ENCODE results near the gene TMEM184B.
"Not testable (repeated sequence)": the region's sequence is repeated elsewhere in the genome, so short reads cannot be mapped to it uniquely, and the experiment has no call there.

Gene TMEM184B

GRCh38 chr22:38247713-38248112, 25.1 kb downstream of the TMEM184B start:
- no peak for DNase-seq

DNA sequence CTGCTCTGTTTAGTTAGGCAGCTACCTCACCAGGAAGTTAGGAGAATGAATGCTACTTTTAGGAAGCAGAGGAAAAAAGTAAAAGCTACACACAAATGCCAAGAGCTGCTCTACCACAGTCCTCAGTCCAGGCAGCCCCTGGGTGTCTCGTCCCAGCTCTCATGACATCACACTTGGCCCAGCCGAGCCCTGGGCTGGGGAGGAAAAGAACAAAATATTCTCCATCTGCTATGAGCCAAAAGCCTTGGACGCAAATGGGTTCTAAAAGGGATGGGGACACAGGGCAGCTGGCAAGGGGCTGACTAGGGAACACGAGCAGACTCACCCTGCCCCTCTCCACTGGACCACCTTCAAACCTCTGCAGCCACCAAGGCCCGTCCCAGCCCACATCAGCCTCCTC, 26.1 kb downstream of the TMEM184B start:
- DNase-seq = no peak

- no peak for DNase-seq
Measured at GRCh38 chr22:38246046-38246658, 26.7 kb downstream of the TMEM184B start.

DNA sequence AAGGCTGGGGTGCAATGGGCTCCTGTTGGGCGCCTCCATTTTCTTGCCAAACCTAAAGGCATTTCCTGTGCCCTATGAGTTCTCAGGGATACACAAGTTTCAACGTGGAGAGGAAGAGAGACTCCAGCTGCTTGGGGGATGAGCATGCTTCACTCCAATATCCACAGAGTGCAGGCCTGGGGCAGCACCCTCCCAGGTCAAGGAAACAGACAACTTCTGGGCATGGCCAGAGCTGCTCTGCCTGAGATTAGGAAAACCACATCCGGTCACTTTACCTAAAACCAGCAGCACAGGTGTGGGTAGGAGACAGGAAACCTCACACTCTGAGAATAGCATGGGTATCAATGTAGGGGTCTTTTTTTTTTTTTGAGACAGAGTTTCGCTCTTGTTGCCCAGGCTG, 28.7 kb downstream of the TMEM184B start:
- no peak for DNase-seq

DNA sequence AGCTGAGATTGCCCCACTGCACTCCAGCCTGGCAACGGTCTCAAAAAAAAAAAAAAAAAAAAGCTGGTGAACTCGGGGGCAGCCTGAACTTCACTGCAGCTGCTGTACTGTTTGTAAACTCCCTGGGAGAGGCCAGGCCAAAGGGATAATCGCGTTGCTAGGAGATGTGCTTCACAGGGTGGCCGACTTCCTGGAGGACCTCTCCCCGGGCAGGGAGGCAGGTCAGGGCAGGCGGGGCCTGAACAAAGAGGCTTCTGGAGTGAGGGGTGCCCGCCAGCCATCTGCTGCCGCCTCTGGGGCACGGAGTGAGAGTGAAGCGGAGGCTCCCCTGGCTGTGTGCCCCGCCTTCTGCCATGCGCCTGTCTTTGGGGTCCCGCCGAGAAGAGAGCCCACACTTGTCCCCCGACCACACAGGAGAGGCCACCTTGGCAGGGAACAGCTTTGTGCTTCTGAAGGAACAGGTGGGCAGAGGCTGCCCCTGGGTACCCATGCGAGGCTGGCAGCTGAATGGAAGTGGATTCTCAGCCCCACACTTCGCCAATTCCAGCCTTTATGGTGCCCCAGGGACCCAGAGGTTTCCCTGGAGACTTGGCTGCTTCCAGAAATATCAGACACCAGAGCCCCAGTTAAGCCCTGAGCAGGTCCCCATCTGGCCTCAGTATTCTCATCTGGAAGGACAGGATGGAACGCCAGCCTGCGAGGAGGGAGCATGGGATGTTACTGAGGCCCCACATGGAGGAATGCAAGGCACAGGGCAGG, 29.6 kb downstream of the TMEM184B start:
- DNase-seq = peak in 1 of 2 experiments; percentile 23

DNA sequence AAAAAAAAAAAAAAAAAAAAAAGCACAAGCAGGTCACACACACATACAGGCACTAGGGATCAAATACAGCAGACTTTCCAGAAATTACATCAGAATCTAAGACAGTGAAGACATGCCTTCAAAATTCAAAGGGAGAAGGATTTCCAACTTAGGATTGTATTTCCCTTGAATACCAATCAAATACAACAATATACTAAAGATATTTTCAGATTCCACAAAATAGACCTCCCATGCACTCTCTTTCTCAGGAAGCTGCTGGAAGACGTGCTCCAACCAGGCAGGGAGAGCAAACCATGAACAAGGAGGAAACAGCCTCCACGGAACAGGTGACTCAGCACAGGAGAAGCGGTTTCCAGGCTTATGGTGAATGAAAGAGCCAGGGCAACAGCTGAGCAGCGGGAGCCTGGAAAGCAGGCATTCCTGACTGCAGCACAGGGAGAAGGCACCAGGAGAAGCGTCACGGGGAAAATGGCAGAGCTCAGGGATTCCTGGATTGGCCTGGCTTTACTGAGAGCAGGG, 32.0 kb downstream of the TMEM184B start:
- DNase-seq = peak in 1 of 2 experiments; percentile 6

DNA sequence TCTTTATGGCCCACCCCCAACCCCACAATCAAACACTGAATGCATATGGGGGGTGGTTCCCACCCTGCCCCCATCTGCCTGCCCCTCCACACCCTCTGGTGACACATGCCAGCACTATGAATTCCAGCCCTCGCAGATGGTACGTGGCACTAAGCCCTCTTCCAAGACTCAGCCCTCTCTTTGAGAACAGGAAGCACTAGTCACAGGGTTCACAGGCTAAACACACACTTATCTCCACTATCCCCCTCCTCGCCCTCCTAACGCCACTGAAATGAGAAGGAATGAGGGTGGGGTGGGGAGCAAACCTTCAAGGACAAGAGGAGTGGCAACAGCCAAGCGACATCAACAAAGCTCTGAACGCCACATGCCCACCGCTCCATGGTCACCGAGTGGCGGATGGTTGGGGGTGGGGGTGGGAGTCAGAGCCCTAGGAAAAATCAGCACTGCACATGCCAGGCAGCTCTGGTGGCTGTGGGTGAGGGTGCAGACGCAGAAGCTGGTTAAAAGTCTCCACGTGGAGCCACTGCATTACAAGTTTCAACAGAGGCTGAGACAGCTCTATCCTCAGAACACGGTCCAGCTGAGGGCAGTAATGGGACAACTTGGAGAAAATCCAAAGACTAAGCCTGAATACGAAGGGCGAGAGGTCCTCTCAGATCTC, 33.6 kb downstream of the TMEM184B start:
- DNase-seq = no peak

GRCh38 chr22:38238519-38239071, 34.2 kb downstream of the TMEM184B start:
- no peak for DNase-seq

- no peak for DNase-seq
Measured at GRCh38 chr22:38236786-38237185, 36.0 kb downstream of the TMEM184B start.

DNA sequence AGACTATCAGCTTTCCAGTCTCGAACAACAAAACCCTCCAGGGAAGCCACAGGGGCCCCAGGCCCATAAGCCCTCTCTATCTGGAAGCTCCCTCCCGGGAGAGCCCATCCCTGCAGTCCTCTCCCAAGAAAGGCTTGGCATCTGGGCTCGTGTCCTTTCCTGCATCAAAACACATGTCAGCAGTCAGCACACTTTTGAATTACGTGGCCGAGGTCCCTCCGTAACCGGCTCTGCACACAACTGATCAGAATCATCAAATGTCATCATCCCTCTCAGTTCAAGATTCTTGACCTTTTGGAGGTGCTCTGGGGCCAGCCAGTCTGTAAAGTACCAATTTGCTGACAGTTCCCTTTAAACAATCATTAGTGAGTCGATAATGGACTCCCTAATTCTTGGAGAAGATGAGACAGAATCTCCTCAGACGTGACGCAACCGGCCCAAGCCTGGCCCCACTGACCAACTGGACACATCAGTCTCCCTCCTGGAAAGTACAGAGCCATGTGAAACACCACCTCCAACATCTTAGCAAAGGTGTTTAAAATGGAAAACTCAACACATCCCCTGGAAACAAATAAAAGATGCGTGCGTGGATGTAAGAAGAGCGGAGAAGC, 37.5 kb downstream of the TMEM184B start:
- DNase-seq = no peak

GRCh38 chr22:38233856-38234255, 39.0 kb downstream of the TMEM184B start:
- not testable (repeated sequence) for DNase-seq

GRCh38 chr22:38233427-38233826, 39.4 kb downstream of the TMEM184B start:
- no peak for DNase-seq

DNA sequence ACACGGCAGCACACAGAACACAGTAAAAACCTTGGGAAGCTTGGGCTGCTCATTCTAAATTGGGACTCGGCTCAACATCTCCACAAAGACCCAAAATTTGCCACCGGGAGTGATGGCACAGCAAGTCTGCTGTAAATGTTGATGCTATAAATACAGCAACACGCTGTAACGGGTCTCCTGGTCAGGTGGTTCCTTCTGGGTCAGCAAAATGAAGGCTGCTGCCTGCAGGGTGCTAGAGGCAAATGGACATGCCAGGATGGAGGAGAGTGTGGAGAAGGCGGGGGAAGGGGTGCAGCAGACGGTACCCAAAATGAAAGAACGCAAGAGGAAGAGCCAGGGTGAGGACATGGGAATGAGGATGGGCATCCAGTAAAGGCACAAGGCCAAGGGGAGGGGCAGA, 40.6 kb downstream of the TMEM184B start:
- DNase-seq = no peak

- DNase-seq = no peak
Measured at GRCh38 chr22:38230916-38231315, 41.9 kb downstream of the TMEM184B start.

DNA sequence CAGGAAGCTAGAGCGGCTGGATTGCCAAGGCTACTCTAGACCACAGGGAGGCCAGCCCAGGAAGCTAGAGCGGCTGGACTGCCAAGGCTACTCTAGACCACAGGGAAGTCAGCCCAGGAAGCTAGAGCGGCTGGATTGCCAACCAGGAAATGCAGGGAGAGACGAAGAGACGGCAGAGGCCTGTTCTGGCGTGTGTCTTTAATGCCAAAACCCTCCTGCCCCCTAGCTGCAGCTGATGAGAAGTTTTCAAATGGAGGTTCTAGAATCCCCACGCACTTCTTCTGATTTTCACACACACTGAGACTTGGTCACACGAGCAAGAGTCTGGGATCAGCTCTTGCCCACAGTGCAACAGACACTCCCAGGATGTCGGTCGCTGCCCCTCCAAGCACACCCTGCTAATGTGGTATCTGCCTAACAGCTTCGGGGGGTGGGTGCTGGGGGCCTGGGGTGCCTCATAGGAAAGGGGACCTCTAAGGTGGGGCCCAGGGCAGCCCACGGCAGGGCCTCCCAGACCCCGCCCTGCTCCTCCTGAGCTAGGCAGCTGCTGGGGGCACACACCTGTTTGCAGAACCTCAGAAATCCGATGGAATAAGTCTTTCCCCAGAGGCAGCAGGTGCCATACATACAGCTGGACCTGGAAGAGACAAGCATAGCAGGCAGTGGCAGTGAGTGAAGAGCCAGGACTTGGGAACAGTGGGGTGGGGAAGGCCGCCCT, 42.5 kb downstream of the TMEM184B start:
- peak in 1 of 2 experiments; percentile 9 for DNase-seq

- no peak for DNase-seq
Measured at GRCh38 chr22:38228873-38229740, 43.7 kb downstream of the TMEM184B start.

GRCh38 chr22:38228326-38228872, 44.4 kb downstream of the TMEM184B start:
- no peak for DNase-seq

- DNase-seq = no peak
Measured at GRCh38 chr22:38226853-38227649, 45.8 kb downstream of the TMEM184B start.

DNA sequence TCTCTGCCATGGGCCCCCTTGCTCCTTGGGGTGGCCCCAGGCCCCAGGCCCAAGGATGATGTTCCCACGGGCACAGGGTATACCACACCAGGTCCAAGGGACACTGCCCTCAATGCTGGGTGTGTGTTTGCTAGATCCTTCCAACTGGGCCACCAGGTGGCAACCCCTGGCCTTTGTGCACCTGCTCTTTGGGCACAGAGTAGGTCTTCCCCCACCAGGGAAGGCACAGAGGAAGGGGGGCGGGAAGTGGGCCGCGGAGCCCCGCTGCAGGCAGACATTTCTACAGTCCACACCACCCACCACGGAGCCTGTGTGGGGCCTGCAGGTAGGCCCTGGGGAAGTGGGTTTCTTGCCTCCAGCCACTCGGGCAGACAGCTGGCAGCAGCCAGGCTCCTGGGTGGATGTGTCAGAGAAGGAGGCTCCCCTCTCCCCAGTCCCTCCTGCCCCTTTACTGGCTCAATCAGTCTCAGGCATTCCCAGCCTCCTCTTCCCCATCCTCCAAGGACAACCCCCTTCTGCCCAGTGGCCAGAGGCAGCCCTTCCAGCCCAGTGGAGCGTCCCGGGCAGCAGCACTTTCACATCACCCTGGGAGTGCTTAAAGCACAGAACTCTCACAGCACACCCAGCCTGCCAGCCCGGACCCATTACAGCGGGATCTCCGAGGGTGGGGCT, 49.4 kb downstream of the TMEM184B start:
- DNase-seq = no peak

DNA sequence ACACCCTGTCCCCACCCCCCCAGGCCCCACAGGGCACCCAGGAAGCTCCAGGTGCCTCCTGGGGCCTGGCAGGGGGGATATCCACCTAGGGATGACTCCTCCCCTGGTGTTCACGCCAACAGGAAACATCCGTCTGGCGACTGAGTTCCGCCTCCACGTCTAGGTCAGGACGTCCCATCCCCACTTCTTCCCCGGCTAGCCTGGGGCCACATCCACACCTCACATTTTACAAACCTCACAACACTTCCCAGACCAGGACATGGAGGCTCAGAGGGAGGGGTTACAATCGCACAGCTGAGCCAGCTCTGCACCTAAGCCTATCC, 50.1 kb downstream of the TMEM184B start:
- DNase-seq = no peak

Measured in NCI-H1930 (cell line).